HCT116 (cell line): ENCODE measurements around the gene MRPS35. TPM values are rescaled to one million over a fixed set of nuclear protein-coding genes. Genes with fewer than 3 reads are reported as not detected.

Experiments
- ATAC-seq: fragments of 200-7000 bp; cut with Tn5 transposase; 2 replicates; pipeline ENCODE4 v1.9.1; 2020; ENCODE audit warnings: mild to moderate bottlenecking, moderate library complexity
- BruUV-seq: library from RNA; stranded (reverse); fragments of 400-500 nt; replicated peaks from 2 replicates; lab custom pipeline; 2021; lab: Mats Ljungman, UMichigan
- CTCF ChIA-PET: fragments of 300-600 bp; sonication (Branson Sonifier 250); formaldehyde crosslinking; loops from one replicate; lab custom pipeline; 2021; ENCODE audit warnings: antibody characterized with exemption; lab: Charles Lee
- POLR2A ChIA-PET: fragments of 300-600, 350-600 bp; sonication (Branson Sonifier 250); formaldehyde crosslinking; loops from one replicate; lab custom pipeline; 2021; ENCODE audit warnings: antibody characterized with exemption; lab: Charles Lee
- RAD21 ChIA-PET, 2 experiments: fragments of 300-600 bp; sonication (Branson Sonifier 250); formaldehyde crosslinking; loops; one replicate each; lab custom pipeline; 2023; ENCODE audit warnings: low total read pairs in 2 of 2; ENCODE audit not compliant: uncharacterized antibody in 2 of 2, unreplicated experiment in 2 of 2, low non-redundant PET in 1 of 2; lab: Charles Lee
- DNase-seq: peaks from one replicate; pipeline ENCODE4 v3.0.0-alpha.2; 2010; ENCODE audit warnings: low read depth, low spot score
- H2AFZ ChIP-seq: fragments of 200-600 bp; shearing (Covaris generic), sonication (generic); 2 replicates; pipeline ENCODE4 v1.6.1; 2017; ENCODE audit warnings: low read depth, mixed run types, mixed read lengths, antibody characterized with exemption, low read length; ENCODE audit not compliant: poor library complexity, severe bottlenecking
- H3K27ac ChIP-seq: 2 replicates; pipeline ENCODE4 v1.5.1; 2012; ENCODE audit warnings: low read depth, low read length
- H3K27me3 ChIP-seq: fragments of 200-600 bp; sonication (generic); 2 replicates; pipeline ENCODE4 v1.6.1; 2016; ENCODE audit warnings: mixed run types, low read length, mixed read lengths; ENCODE audit not compliant: insufficient read depth
- H3K36me3 ChIP-seq, 2 experiments: fragments of 200-500 bp in 1 of 2; fragments of 200-600 bp in 1 of 2; sonication (Bioruptor generic) in 1 of 2; sonication (generic) in 1 of 2; 2 replicates each; pipeline versions ENCODE4 v1.5.1 to v1.6.1; 2014 to 2016; ENCODE audit warnings: low read length in 2 of 2, inconsistent platforms in 1 of 2, mixed read lengths in 1 of 2, mixed run types in 1 of 2; ENCODE audit not compliant: insufficient read depth in 2 of 2, control insufficient read depth in 1 of 2
- H3K4me1 ChIP-seq, 2 experiments: fragments of 200-600 bp in 1 of 2; sonication (generic) in 1 of 2; 2 replicates each; pipeline versions ENCODE4 v1.5.1 to v1.6.1; 2012 to 2017; ENCODE audit warnings: low read length in 2 of 2, inconsistent platforms in 1 of 2, mild to moderate bottlenecking in 1 of 2, mixed read lengths in 1 of 2, mixed run types in 1 of 2, moderate library complexity in 1 of 2; ENCODE audit not compliant: insufficient read depth in 2 of 2, control insufficient read depth in 1 of 2
- H3K4me2 ChIP-seq: fragments of 200-600 bp; sonication (generic); 2 replicates; pipeline ENCODE4 v1.6.1; 2017; ENCODE audit warnings: mixed run types, low read length, mixed read lengths
- H3K4me3 ChIP-seq, 2 experiments: fragments of 200-600 bp in 1 of 2; sonication (generic) in 1 of 2; replicated peaks in 1 of 2; 2 replicates each; pipeline ENCODE4 v1.5.1; 2011 to 2016; ENCODE audit warnings: low read length in 2 of 2, control low read depth in 1 of 2, low read depth in 1 of 2, mild to moderate bottlenecking in 1 of 2, mixed read lengths in 1 of 2, mixed run types in 1 of 2
- H3K79me2 ChIP-seq: fragments of 200-600 bp; sonication (generic); 2 replicates; pipeline ENCODE4 v1.6.1; 2017; ENCODE audit warnings: mild to moderate bottlenecking, mixed run types, low read length, moderate library complexity, mixed read lengths; ENCODE audit not compliant: insufficient read depth
- H3K9ac ChIP-seq: fragments of 200-600 bp; sonication (generic); 2 replicates; pipeline ENCODE4 v1.6.1; 2016; ENCODE audit warnings: low read length, mixed read lengths
- H3K9me2 ChIP-seq: fragments of 200-600 bp; sonication (generic), shearing (Covaris generic); 2 replicates; pipeline ENCODE4 v1.6.1; 2017; ENCODE audit warnings: mixed run types, mild to moderate bottlenecking, moderate library complexity; ENCODE audit not compliant: insufficient read depth
- H3K9me3 ChIP-seq, 2 experiments: fragments of 200-500 bp in 1 of 2; fragments of 200-600 bp in 1 of 2; sonication (Bioruptor generic) in 1 of 2; sonication (generic) in 1 of 2; 2 replicates each; pipeline ENCODE4 v1.6.1; 2014 to 2017; ENCODE audit warnings: low read length in 2 of 2, mixed read lengths in 2 of 2, inconsistent platforms in 1 of 2, low read depth in 1 of 2, mild to moderate bottlenecking in 1 of 2, mixed run types in 1 of 2, moderate library complexity in 1 of 2; ENCODE audit not compliant: control insufficient read depth in 1 of 2, insufficient read depth in 1 of 2
- H4K20me1 ChIP-seq: fragments of 200-600 bp; sonication (generic), shearing (Covaris generic); 2 replicates; pipeline ENCODE4 v1.6.1; 2017; ENCODE audit warnings: mixed run types, mild to moderate bottlenecking, moderate library complexity; ENCODE audit not compliant: insufficient read depth
- EGR1 ChIP-seq: IDR thresholded peaks from 2 replicates; pipeline ENCODE4 v1.6.1; 2012; ENCODE audit warnings: low read depth
- ELF1 ChIP-seq: IDR thresholded peaks from 2 replicates; pipeline ENCODE4 v1.6.1; 2012; ENCODE audit warnings: low read depth, borderline replicate concordance
- EZH2phosphoT487 ChIP-seq: fragments of 200-600 bp; IDR thresholded peaks from 2 replicates; pipeline ENCODE4 v1.6.1; 2018; ENCODE audit warnings: antibody characterized with exemption, borderline replicate concordance
- JUND ChIP-seq: IDR thresholded peaks from 2 replicates; pipeline ENCODE4 v1.6.1; 2012
- SIN3A ChIP-seq: IDR thresholded peaks from 2 replicates; pipeline ENCODE4 v1.6.1; 2012; ENCODE audit warnings: low read depth
- SP1 ChIP-seq: IDR thresholded peaks from 2 replicates; pipeline ENCODE4 v1.6.1; 2012; ENCODE audit warnings: low read depth
- SRF ChIP-seq: IDR thresholded peaks from 2 replicates; pipeline ENCODE4 v1.6.1; 2012; ENCODE audit warnings: low read depth
- YY1 ChIP-seq: IDR thresholded peaks from 2 replicates; pipeline ENCODE4 v1.6.1; 2011; ENCODE audit warnings: low read length, low read depth, moderate library complexity, mild to moderate bottlenecking; ENCODE audit not compliant: insufficient replicate concordance; ENCODE audit errors: extremely low read depth
- ZBTB33 ChIP-seq: IDR thresholded peaks from 2 replicates; pipeline ENCODE4 v1.6.1; 2011; ENCODE audit warnings: mild to moderate bottlenecking, low read length, moderate library complexity; ENCODE audit not compliant: insufficient replicate concordance; ENCODE audit errors: extremely low read depth
- intact Hi-C: fragments of 100-400 bp; cut with micrococcal nuclease; formaldehyde crosslinking; loops from 2 replicates; pipeline ENCODE4 v1.10.0; 2022
- total RNA-seq: library from RNA; stranded (reverse); gene quantifications from one replicate; pipeline ENCODE4 v1.2.1, GENCODE V29; 2021; ENCODE audit not compliant: unreplicated experiment
- TF ChIP-seq, protein P1 (sequence below): IDR thresholded peaks from 2 replicates; pipeline ENCODE4 v1.6.1; 2012
- TF ChIP-seq, protein P2 (sequence below): IDR thresholded peaks from 2 replicates; pipeline ENCODE4 v1.6.1; 2012; ENCODE audit warnings: low read depth

MRPS35 gene
- total RNA-seq, 1 experiment from 2014 or later = 55.4 TPM

DNA sequence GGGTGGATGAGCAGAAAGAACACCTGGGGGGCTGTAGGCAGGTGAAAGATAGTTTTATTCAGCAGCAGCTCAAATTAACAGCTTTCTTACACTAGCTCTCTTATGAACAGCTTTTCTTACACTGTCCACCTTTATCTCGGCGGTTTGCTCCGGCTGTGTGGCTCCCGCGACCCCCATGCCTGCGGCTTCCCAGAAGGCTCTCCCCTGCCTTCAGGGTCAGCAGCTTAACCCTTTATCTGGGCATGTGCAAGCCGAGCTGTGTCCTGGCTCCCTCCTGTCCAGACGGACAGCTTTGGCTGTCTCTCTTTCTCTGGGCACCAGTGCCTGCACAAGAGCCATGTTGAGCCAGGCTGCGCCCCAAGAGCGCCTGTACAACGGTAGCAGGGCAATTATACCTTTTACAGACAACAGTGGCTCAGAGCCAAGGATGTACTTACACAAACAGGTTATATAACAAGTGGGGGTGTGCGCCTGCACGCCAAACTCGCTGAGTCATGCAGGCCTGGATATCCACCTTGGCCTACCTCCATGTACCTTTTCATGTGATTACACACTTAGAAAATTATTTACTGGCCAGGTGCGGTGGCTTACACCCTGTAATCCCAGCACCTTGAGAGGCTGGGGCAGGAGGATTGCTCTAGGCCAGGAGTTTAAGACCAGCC lies 40.9 kb downstream of the MRPS35 start (continued):
- TF ChIP-seq JUND (peak; percentile 75), ELF1 (no peak), SIN3A (no peak), YY1 (peak; percentile 5)

DNA sequence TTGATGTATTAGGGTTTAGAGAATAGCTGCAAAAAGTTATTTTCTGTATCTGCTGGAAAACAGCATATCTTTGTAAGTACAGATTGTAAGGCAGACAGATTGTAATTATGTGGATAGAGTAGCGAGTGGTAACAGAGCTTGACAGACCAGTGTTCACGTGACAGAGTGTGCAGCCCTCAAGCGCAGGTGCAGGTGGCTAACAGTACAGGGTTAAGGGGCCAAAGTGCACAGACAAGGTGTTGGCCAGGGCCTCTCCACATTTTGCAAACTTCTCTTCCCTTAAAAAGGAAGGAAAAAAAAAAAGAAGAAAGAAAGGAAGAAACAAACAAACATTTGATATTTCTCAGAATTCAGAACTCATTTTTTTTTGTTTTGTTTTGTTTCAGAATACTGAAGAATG lies 44.2 kb downstream of the MRPS35 start:
- Histone ChIP-seq H3K4me1 (peaks cover 25 to 37% of the 10 kb centered on the region in 2 experiments), H3K27ac (no peak overlapping the region), H3K4me3 (no peak overlapping the region), H3K4me2 (no peak overlapping the region), H3K9me3 (no peaks in the 10 kb centered on the region), H3K9ac (no peak overlapping the region), H3K9me2 (no peaks in the 10 kb centered on the region), H3K79me2 (peaks cover 17% of the 10 kb centered on the region), H3K36me3 (peaks cover 3 to 13% of the 10 kb centered on the region in 2 experiments; a peak in 3 of 4 replicates), H3K27me3 (no peaks in the 10 kb centered on the region), H2AFZ (no peak overlapping the region), H4K20me1 (no peaks in the 10 kb centered on the region)
- TF ChIP-seq EZH2phosphoT487 (no peak), EGR1 (no peak)
- BruUV-seq = no TSS peak
- DNase-seq = no peak
- intact Hi-C loops = no loop called here
- ATAC-seq = no peak
- ChIA-PET POLR2A (no interaction called here), RAD21 (no interaction called here), CTCF (no interaction called here)

DNA sequence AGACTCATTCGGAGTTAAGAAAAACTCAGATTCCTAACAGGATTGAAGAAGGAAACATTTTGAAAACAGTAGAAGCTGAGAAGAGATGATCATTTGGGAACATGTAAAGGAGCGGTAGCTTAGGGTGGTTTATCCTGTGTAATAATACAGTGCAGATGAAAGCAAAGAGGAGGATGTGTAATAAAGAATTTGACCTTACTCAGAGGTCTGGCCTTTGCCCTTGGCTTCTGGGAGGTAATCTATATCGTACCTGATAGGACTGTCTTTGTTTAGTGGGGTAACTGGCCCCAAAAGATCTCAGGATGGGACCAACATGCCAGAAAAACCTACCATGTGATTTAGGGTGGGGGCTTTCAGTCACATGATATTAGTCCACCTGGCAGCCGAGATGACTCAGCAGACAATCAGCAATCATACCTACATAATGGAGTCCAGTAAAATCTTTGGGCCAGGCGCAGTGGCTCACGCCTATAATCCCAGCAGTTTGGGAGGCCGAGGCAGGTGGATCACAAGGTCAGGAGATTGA lies 46.1 kb downstream of the MRPS35 start:
- Histone ChIP-seq H3K27ac (no peak overlapping the region), H3K36me3 (peaks cover 3 to 13% of the 10 kb centered on the region in 2 experiments; a peak in 3 of 4 replicates), H3K4me3 (no peak overlapping the region), H4K20me1 (no peaks in the 10 kb centered on the region), H3K9me2 (no peaks in the 10 kb centered on the region), H3K4me2 (no peak overlapping the region), H3K9me3 (no peaks in the 10 kb centered on the region), H3K27me3 (no peaks in the 10 kb centered on the region), H3K4me1 (peaks cover 16 to 23% of the 10 kb centered on the region in 2 experiments), H3K9ac (no peak overlapping the region), H3K79me2 (peaks cover 17% of the 10 kb centered on the region), H2AFZ (no peak overlapping the region)
- BruUV-seq = no TSS peak
- ChIA-PET CTCF (no interaction called here), POLR2A (no interaction called here), RAD21 (no interaction called here)
- TF ChIP-seq SRF = no peak
- no peak for TF ChIP-seq SIN3A
- TF ChIP-seq, protein P1, sequence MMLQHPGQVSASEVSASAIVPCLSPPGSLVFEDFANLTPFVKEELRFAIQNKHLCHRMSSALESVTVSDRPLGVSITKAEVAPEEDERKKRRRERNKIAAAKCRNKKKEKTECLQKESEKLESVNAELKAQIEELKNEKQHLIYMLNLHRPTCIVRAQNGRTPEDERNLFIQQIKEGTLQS = no peak
- TF ChIP-seq, protein P2, sequence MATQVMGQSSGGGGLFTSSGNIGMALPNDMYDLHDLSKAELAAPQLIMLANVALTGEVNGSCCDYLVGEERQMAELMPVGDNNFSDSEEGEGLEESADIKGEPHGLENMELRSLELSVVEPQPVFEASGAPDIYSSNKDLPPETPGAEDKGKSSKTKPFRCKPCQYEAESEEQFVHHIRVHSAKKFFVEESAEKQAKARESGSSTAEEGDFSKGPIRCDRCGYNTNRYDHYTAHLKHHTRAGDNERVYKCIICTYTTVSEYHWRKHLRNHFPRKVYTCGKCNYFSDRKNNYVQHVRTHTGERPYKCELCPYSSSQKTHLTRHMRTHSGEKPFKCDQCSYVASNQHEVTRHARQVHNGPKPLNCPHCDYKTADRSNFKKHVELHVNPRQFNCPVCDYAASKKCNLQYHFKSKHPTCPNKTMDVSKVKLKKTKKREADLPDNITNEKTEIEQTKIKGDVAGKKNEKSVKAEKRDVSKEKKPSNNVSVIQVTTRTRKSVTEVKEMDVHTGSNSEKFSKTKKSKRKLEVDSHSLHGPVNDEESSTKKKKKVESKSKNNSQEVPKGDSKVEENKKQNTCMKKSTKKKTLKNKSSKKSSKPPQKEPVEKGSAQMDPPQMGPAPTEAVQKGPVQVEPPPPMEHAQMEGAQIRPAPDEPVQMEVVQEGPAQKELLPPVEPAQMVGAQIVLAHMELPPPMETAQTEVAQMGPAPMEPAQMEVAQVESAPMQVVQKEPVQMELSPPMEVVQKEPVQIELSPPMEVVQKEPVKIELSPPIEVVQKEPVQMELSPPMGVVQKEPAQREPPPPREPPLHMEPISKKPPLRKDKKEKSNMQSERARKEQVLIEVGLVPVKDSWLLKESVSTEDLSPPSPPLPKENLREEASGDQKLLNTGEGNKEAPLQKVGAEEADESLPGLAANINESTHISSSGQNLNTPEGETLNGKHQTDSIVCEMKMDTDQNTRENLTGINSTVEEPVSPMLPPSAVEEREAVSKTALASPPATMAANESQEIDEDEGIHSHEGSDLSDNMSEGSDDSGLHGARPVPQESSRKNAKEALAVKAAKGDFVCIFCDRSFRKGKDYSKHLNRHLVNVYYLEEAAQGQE = no peak
- no peak for TF ChIP-seq ZBTB33
- no peak for TF ChIP-seq EGR1
- no peak for TF ChIP-seq SP1
- DNase-seq (no peak), ATAC-seq (no peak)
- intact Hi-C loops = no loop called here
